Inflammatory macrophage (primary cell): ENCODE measurements around the gene FLVCR2.
A peak's percentile ranks its signal among the peaks of the same experiment; 100 is the strongest.

ENCODE experiments used
- DNase-seq, 2 donors: peaks; one replicate each; pipeline ENCODE4 v3.0.0-alpha.2; 2020 to 2022

Gene FLVCR2

GRCh38 chr14:75634848-75635247, 56.4 kb downstream of the FLVCR2 start:
- no peak for DNase-seq

DNA sequence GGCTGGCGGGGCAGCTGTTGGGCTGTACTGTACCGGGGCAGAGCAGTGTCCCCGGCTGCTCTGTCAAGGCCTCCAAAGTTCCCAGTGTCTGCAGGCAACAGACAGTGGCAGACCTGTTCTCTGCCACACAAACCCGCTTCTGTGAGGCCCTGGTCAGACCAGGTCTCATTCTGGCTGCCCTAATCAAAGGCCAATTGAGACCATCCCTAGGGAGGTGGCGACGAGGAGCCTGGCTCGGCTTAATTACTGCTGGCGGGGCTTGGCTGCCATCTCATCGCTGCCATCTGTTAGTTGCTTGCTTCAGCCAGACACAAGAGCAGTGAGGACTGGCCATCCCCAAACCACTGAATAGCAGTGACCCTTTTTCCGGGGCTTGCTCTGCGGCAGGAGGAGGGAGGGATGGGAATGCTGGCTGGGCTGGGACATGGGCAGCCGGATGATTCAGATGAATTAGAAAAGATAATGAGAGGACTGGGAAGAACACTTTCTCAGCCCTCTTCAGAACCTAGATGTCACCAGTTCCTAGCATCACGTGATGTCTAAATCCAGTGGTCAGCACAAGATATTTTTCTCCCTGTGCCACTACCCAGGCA, 57.8 kb downstream of the FLVCR2 start:
- DNase-seq, result no peak

DNA sequence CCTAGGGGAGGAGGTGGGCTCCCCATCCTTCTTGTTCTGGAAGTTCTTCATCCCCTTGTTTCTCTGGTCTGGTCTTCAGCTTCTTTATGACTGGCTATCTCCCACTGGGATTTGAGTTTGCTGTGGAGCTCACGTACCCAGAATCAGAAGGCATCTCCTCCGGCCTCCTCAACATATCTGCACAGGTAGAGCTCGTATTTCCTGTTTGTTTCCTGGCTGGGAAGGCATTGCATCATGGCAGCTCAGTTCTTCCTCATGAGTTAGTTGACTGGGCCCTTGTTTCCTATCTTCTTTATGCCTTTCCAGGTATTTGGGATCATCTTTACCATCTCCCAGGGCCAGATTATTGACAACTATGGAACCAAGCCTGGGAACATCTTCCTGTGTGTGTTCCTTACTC, 62.5 kb downstream of the FLVCR2 start:
- no peak for DNase-seq

GRCh38 chr14:75643985-75644384, 65.6 kb downstream of the FLVCR2 start:
- no peak for DNase-seq

DNA sequence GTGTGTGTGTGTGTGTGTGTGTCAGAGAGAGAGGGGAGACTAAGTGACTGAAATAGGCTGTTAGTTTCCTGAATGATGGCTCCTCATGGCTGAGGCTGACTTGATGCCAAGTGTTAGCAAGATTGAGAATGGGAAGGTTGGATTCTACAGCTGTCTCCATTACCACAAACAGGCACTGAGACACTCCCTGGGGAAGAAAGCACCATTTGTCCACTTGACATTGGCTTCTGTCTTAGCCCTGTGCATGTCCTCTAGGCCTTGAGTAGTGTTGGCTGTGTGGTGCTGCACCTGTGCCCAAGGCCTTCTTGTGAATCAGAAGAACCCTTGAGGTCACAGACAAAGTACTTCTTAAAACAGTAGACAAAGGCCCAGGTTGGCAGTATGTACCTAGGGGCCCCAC, 66.6 kb downstream of the FLVCR2 start:
- DNase-seq, result no peak

DNA sequence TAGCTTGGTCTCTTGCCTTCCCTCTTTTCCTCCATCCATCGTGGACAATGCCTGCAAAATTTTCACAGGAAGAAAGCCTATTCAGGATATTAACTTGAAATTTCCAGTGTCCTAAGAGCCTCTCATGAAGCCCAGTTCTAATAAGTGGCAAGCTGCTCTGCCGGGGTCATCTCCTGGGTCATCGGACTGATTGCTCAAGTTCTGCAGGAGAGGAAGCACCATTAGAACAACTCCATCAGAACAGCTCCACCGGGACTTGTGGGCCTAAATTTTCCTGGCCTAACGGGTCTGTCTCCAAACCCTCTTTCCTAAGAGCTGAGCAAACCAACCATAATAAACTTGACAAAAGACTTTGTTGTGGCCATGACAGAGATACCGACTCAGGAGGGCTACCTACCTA, 68.3 kb downstream of the FLVCR2 start:
- no peak for DNase-seq

- no peak for DNase-seq
Measured at GRCh38 chr14:75647640-75648039, 69.2 kb downstream of the FLVCR2 start.

- DNase-seq, result no peak
Measured at GRCh38 chr14:75648066-75648838, 69.8 kb downstream of the FLVCR2 start.

DNA sequence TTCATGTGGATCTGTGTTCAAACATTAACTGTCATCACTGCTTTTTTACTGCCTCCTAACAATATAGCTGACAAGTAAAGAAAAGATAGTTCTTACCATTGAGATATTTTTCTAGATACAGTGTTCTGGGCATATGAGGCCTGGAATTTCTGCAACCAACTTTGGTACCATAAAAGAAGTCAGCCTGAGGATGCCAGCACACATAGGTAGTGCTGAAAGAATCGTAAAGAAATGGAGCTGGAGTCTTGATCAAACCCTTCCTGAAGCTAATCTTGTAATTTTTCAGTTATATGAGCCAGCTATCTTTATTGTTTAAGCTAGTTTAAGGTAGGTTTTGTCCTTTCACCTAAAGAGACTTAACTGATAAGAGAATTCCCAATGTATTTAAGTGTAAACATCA, 70.9 kb downstream of the FLVCR2 start:
- DNase-seq, result no peak

- no peak for DNase-seq
Measured at GRCh38 chr14:75649773-75650172, 71.4 kb downstream of the FLVCR2 start.

- DNase-seq, result no peak
Measured at GRCh38 chr14:75650253-75651058, 72.0 kb downstream of the FLVCR2 start.

GRCh38 chr14:75653563-75653962, 75.1 kb downstream of the FLVCR2 start:
- DNase-seq, result no peak

DNA sequence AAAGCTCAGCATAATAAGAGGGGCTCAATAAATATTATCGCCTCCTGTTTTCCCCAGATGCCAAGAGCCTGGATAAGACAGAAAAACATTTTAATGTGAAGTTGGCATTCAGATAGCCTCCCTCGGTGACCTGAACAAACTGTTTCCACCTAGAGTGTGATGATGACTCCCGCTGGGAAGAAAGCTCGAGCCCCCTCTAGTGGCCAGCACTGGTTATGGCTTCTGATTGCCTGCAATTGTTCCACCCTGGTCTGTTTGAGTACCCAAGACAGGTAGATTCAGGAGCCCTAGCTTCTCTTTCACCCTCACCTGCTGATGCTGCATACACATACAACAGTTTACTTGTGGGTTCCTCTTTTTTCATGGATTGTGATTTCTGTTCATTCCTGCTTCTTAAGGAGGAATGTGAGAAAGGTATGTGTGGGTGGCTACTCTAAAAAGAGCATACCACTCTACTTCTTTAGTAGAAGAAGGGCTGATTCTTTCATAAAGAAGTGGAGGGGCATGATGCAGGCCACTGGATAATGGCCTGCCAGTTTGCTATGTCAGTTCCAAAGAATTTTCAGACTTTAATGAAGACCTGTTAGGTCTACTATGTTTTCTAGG, 75.8 kb downstream of the FLVCR2 start:
- DNase-seq, result peak; percentile 81 to 82

- no peak for DNase-seq
Measured at GRCh38 chr14:75655235-75655634, 76.8 kb downstream of the FLVCR2 start.

DNA sequence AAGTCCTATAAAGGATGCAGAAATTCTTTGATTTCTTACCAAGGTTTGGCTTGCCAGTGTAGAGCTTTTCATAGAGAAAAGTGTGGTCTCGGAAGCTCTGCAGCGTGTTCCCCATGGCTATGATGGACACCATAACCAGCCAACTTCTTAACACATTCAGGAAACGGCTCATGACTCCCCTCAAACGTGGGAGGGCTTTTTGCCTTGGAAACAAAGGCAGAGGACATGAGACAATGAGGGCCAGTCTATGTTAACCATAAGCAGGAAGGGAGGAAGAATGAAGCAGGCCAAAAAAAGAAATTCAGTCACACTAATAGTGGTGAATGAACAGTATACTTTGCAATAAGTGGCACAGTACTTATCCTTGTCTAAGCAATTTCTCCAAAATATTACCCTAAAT, 78.9 kb downstream of the FLVCR2 start:
- DNase-seq, result no peak

DNA sequence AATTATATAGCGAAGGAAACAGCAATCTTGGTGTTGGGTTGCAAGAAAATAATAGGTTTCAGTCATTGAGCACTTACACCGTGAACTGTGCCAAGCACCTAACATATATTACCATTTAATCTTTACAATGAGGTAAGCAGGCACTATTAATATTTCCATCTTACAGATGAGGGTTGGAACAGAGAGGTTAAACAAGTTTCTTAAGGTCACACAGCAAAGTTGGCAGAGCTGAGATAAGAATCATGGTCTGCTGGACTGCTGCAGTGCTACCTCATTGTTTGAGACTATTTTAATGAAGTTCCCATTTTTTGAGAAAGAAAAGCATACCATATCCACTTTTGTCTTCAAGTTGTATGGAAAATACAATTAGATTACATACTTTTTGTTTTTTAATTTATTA, 80.5 kb downstream of the FLVCR2 start:
- no peak for DNase-seq

- no peak for DNase-seq
Measured at GRCh38 chr14:75660238-75660629, 81.8 kb downstream of the FLVCR2 start.

DNA sequence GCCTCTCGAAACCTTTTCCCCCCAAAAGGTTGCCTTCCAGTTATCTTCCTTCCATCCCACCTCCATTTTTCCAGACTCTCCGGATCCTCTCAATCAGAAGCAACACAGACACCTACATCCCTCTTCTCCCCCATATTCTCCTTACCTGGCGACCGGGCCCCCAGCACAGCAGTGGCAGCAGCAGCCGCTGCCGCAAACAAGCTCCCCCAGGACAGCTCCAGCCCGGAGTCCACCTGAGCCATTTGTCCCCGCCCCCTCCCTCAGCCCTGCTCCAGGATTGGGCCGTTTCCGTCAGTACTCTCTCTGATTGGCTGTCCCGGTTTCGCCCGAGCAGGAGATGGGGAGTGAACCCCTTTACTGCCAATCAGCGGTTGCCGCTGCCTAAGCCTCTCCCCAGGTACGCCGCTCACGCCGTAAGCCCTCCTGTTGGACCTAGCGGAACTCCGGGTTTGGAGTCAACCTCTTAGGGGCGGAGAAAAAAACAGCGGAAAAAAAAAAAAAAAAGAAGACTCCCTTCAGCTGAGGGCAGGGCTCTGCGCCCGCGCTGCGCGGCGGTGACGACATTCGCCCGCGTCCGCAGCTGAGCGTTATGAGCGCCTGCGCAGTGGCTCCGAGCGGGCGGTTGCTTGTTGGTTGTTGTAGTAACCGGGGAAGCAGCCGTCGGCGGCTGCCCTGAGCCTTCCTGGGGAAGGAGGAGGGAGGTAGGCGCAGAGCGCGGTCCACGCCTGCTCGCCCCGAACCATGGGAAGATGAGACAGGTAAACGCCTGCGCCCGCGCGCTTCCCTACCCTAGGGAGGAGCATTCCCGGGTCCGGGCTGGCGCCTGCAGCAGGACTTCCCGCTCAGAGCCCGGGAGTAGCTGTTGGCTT, 82.4 kb downstream of the FLVCR2 start, which contains the start of the genes ERG28 and TTLL5:
Gene ERG28, minus strand, starts transcription at position 247 of the 869 bp plus-strand sequence. CDS start 3,374 bp downstream, outside the sequence.
Gene TTLL5, plus strand, starts transcription at position 617 of the 869 bp plus-strand sequence. CDS start 1,904 bp downstream, outside the sequence.
- peak; percentile 96 to 97 for DNase-seq

DNA sequence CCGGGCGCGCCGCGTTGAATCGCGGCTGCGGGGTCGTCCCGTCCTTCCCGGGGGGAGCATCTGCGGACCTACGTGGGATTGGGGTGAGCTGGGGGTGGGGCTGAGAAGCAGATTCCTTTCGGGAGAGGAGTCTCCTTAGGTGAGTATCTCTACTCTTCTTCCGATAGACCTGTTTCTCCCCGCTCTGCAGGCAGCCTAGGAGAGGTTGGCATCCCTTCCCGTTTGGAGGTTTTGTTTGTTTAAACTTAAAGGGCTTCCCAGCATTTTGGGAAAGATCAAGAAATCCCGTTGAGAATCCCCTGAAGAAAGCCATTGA, 83.0 kb downstream of the FLVCR2 start:
- DNase-seq, result no peak

GRCh38 chr14:75662966-75663365, 84.5 kb downstream of the FLVCR2 start:
- DNase-seq, result no peak

DNA sequence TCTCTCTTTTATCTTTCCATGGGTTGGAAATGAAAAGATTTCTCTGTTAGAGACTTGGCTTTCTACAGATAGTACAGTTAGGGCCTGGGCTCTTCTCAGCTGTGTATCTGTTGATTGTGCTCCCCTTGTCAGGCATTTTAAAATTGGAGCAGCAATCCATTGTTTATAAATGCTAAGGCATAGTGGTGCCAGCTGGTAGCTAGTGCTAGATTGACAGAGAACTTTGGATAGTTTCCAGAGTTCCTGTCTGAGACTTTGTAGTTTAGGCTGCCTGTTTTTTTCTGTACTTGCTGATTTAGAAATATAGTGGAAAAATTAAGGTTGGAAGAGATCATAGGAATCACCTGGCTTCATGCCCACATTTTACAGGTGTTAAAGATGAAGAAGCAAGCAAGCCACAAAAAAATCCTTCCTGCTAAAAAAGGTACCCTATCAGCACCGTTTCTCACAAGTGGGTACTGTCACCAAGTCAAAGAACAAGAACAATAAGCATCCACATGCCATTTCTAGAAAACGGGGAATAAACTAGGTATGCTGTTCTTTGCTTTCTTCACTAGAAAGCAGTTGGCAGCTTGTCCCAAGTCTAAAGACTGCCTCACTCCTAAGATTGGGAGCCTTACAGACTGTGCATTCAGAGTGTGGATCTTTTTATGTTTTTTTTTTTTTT, 88.8 kb downstream of the FLVCR2 start:
- no peak for DNase-seq
